Neural crest cell (in vitro differentiated cells): ENCODE results near the gene CRYZ. TPM values are rescaled to one million over a fixed set of nuclear protein-coding genes. Genes with fewer than 3 reads are reported as not detected.
A peak's percentile ranks its signal among the peaks of the same experiment; 100 is the strongest.

Source experiments
- DNase-seq: peaks from one replicate; pipeline ENCODE4 v3.0.0; 2021; ENCODE audit warnings: low read depth, mixed read lengths, low spot score
- H3K27ac Mint-ChIP-seq: one replicate; pipeline ENCODE4 v1.8.0; 2021; ENCODE audit warnings: mild to moderate bottlenecking, mixed read lengths; ENCODE audit not compliant: unreplicated experiment
- H3K27me3 Mint-ChIP-seq: 2 replicates; pipeline ENCODE4 v1.8.0; 2021; ENCODE audit warnings: low read depth, mild to moderate bottlenecking, mixed read lengths
- H3K36me3 Mint-ChIP-seq: 2 replicates; pipeline ENCODE4 v1.8.0; 2021; ENCODE audit warnings: low read depth, mild to moderate bottlenecking, mixed read lengths
- H3K4me1 Mint-ChIP-seq: 2 replicates; pipeline ENCODE4 v1.8.0; 2021; ENCODE audit warnings: mixed read lengths
- H3K4me3 Mint-ChIP-seq: one replicate; pipeline ENCODE4 v1.8.0; 2021; ENCODE audit warnings: mild to moderate bottlenecking, mixed read lengths
- H3K9me3 Mint-ChIP-seq: 2 replicates; pipeline ENCODE4 v1.8.0; 2021; ENCODE audit warnings: mixed read lengths
- CTCF ChIP-seq: fragments of 200-600 bp; sonication (generic); conservative IDR thresholded peaks from 2 replicates; pipeline ENCODE4 v1.5.0; 2021; ENCODE audit warnings: antibody characterized with exemption, mild to moderate bottlenecking
- long read RNA-seq: library from polyadenylated mRNA; unstranded; transcript quantifications from one replicate; pipeline ENCODE4 v2.0.0, GENCODE V29; 2020
- total RNA-seq: library from RNA; stranded (reverse); gene quantifications from 2 replicates; pipeline ENCODE4 v1.2.1, GENCODE V29; 2021

Gene CRYZ
- 12.5 and 12.8 TPM in 2 replicates for total RNA-seq
- long read RNA-seq, transcript CRYZ-201 (9 exons, 1,888 nt): major isoform, 36 of 42 reads
- long read RNA-seq, partial matches to known transcripts: 1 of 42 reads
- long read RNA-seq, other reads (novel, unspliced or antisense): 1 of 42 reads

- H3K4me1 Mint-ChIP-seq: peaks cover 14% of the 10 kb centered on the region
- H3K36me3 Mint-ChIP-seq: peaks cover 8% of the 10 kb centered on the region
- no peak for TF ChIP-seq CTCF
- peak; percentile 46 for DNase-seq
- peaks cover 2% of the 10 kb centered on the region for H3K9me3 Mint-ChIP-seq
- peak within 1 kb of the TSS; percentile 94 for H3K4me3 Mint-ChIP-seq
- H3K27ac Mint-ChIP-seq: peak within 1 kb of the TSS; percentile 98
- H3K27me3 Mint-ChIP-seq: no peaks in the 10 kb centered on the region
These were observed at the start of gene CRYZ, which contains the start of gene TYW3 for GRCh38 chr1:74732960-74733603. TSS of gene CRYZ (minus strand) at chr1:74733050. CDS start at chr1:74724821, 8,229 bp downstream. TSS of gene TYW3 (plus strand) at chr1:74733152. CDS start at chr1:74733245, 93 bp downstream.

- Mint-ChIP-seq H3K36me3 (no peaks in the 10 kb centered on the region), H3K4me3 (no peak overlapping the region), H3K27me3 (peaks cover 3% of the 10 kb centered on the region), H3K9me3 (no peaks in the 10 kb centered on the region), H3K4me1 (peaks cover 9% of the 10 kb centered on the region), H3K27ac (no peak overlapping the region)
- DNase-seq: no peak
- no peak for TF ChIP-seq CTCF
These were observed 47.7 kb upstream of the CRYZ start for GRCh38 chr1:74780594-74780993.

- no peak for TF ChIP-seq CTCF
- no peak overlapping the region for H3K4me3 Mint-ChIP-seq
- H3K27ac Mint-ChIP-seq: no peak overlapping the region
- H3K4me1 Mint-ChIP-seq: peaks cover 9% of the 10 kb centered on the region
- no peaks in the 10 kb centered on the region for H3K36me3 Mint-ChIP-seq
- no peak for DNase-seq
- H3K27me3 Mint-ChIP-seq: peaks cover 2% of the 10 kb centered on the region
- H3K9me3 Mint-ChIP-seq: no peaks in the 10 kb centered on the region
These were observed 46.9 kb upstream of the CRYZ start for GRCh38 chr1:74779750-74780149.

- no peak for DNase-seq
- no peak overlapping the region for H3K27ac Mint-ChIP-seq
- H3K9me3 Mint-ChIP-seq: no peaks in the 10 kb centered on the region
- peaks cover 7% of the 10 kb centered on the region for H3K27me3 Mint-ChIP-seq
- TF ChIP-seq CTCF: no peak
- H3K36me3 Mint-ChIP-seq: no peaks in the 10 kb centered on the region
- H3K4me3 Mint-ChIP-seq: no peak overlapping the region
- H3K4me1 Mint-ChIP-seq: peaks cover 9% of the 10 kb centered on the region
These were observed 44.7 kb upstream of the CRYZ start for GRCh38 chr1:74777525-74777924.

GRCh38 chr1:74775735-74776134 lies 42.9 kb upstream of the CRYZ start:
- H3K27me3 Mint-ChIP-seq: peaks cover 12% of the 10 kb centered on the region
- H3K36me3 Mint-ChIP-seq: no peaks in the 10 kb centered on the region
- H3K9me3 Mint-ChIP-seq: no peaks in the 10 kb centered on the region
- no peak overlapping the region for H3K27ac Mint-ChIP-seq
- TF ChIP-seq CTCF: no peak
- DNase-seq: no peak
- peaks cover 7% of the 10 kb centered on the region for H3K4me1 Mint-ChIP-seq
- no peak overlapping the region for H3K4me3 Mint-ChIP-seq
